SJSA1 (cell line): ENCODE measurements around the gene GALNT15. TPM values are rescaled to one million over a fixed set of nuclear protein-coding genes. Genes with fewer than 3 reads are reported as not detected.

Source experiments
- total RNA-seq: library from RNA; depleted of rRNA; stranded (reverse); fragments of >200 nt; shearing (Covaris generic); gene quantifications from 2 replicates; pipeline ENCODE4 v1.2.3, GENCODE V29; 2014; rRNA removed

GALNT15 gene
- total RNA-seq, 1 experiment from 2014 or later: 1.3 TPM

Other genes starting within 250 kb of the GALNT15 start
- gene DPH3, start 90.3 kb downstream of the GALNT15 start, total RNA-seq: 12.6 and 25.0 TPM in 2 replicates
- gene OXNAD1, start 90.5 kb downstream of the GALNT15 start, total RNA-seq: 5.0 and 9.9 TPM in 2 replicates